Measurements from ENCODE around the gene TNIP1. TPM values are rescaled to one million over a fixed set of nuclear protein-coding genes. Genes with fewer than 3 reads are reported as not detected.

The TNIP1 gene
- polyA plus RNA-seq, 1 of the 3 experiments (the other 2 are of a cell fraction): 46.2 TPM

DNA sequence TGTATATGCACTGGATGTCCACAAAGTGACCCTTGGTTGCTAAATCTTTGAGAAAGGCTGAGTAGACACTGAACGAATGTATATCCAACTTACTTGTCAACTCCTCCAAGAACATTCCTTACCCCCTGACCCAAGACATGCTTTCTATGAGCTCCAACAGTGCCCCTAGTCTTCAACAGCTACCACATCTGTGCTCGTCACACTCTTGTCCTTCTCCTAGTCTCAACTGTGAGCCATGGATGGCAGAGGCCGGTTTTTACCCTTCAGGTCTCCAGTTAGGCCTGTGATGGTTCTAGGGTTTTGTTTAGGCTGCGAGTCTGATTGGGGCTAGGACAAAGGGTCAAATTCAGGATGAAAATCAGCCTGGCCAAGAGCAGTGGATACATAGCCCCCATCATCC is 79.4 kb downstream of the TNIP1 start:
- TF ChIP-seq, protein P1, sequence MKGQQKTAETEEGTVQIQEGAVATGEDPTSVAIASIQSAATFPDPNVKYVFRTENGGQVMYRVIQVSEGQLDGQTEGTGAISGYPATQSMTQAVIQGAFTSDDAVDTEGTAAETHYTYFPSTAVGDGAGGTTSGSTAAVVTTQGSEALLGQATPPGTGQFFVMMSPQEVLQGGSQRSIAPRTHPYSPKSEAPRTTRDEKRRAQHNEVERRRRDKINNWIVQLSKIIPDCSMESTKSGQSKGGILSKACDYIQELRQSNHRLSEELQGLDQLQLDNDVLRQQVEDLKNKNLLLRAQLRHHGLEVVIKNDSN (IDR thresholded peaks at IDR 0.05; ENCODE audit: borderline replicate concordance, low read depth): no peak
- TF ChIP-seq GABPA (IDR thresholded peaks at IDR 0.05; ENCODE audit: low read depth): no peak
- TF ChIP-seq, protein P2, sequence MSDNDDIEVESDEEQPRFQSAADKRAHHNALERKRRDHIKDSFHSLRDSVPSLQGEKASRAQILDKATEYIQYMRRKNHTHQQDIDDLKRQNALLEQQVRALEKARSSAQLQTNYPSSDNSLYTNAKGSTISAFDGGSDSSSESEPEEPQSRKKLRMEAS (IDR thresholded peaks at IDR 0.05; ENCODE audit: low read depth): no peak
- TF ChIP-seq RAD21 (IDR thresholded peaks at IDR 0.05; ENCODE audit: low read length): no peak
- no peak for TF ChIP-seq EZH2phosphoT487 (IDR thresholded peaks at IDR 0.05; ENCODE audit: borderline replicate concordance, low read depth)
- TF ChIP-seq FOXM1 (IDR thresholded peaks at IDR 0.05; ENCODE audit: low read depth): no peak
- TF ChIP-seq, protein P3, sequence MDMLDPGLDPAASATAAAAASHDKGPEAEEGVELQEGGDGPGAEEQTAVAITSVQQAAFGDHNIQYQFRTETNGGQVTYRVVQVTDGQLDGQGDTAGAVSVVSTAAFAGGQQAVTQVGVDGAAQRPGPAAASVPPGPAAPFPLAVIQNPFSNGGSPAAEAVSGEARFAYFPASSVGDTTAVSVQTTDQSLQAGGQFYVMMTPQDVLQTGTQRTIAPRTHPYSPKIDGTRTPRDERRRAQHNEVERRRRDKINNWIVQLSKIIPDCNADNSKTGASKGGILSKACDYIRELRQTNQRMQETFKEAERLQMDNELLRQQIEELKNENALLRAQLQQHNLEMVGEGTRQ (IDR thresholded peaks at IDR 0.05; ENCODE audit: borderline replicate concordance, low read depth, low read length): no peak
- TF ChIP-seq MXI1 (IDR thresholded peaks at IDR 0.05; ENCODE audit: low read depth, low read length): no peak
- no peak for TF ChIP-seq TCF12 (IDR thresholded peaks at IDR 0.05)
- TF ChIP-seq RXRA (IDR thresholded peaks at IDR 0.05; ENCODE audit: borderline replicate concordance, low read depth): no peak
- TF ChIP-seq EP300 (IDR thresholded peaks at IDR 0.05; ENCODE audit: borderline replicate concordance in 1 of 2, low read depth in 1 of 2, low read length in 1 of 2): no peak
- TF ChIP-seq JUND (IDR thresholded peaks at IDR 0.05): no peak
- no peak for TF ChIP-seq SIN3A (IDR thresholded peaks at IDR 0.05; ENCODE audit: borderline replicate concordance, low read depth, low read length)
- no peak for TF ChIP-seq POLR2AphosphoS5 (IDR thresholded peaks at IDR 0.05; ENCODE audit: low read depth, low read length)
- TF ChIP-seq, protein P4, sequence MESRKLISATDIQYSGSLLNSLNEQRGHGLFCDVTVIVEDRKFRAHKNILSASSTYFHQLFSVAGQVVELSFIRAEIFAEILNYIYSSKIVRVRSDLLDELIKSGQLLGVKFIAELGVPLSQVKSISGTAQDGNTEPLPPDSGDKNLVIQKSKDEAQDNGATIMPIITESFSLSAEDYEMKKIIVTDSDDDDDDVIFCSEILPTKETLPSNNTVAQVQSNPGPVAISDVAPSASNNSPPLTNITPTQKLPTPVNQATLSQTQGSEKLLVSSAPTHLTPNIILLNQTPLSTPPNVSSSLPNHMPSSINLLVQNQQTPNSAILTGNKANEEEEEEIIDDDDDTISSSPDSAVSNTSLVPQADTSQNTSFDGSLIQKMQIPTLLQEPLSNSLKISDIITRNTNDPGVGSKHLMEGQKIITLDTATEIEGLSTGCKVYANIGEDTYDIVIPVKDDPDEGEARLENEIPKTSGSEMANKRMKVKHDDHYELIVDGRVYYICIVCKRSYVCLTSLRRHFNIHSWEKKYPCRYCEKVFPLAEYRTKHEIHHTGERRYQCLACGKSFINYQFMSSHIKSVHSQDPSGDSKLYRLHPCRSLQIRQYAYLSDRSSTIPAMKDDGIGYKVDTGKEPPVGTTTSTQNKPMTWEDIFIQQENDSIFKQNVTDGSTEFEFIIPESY (IDR thresholded peaks at IDR 0.05; ENCODE audit: borderline replicate concordance, low read depth): no peak
- H3F3A ChIP-seq (replicated peaks; ENCODE audit: insufficient read depth): no peaks in the 10 kb centered on the region
- no peak overlapping the region for H3K9ac ChIP-seq
- no peaks in the 10 kb centered on the region for H3K79me2 ChIP-seq (ENCODE audit: insufficient read depth)
- ChIA-PET CTCF (interaction anchor here (0.7 to 5.2 kb wide), 7 partner anchors 50 to 166 kb away, joined by 3 to 57 read pairs (median 7); partner anchors contain the start of gene ANXA6), POLR2A (no interaction called here)
- no peak overlapping the region for H3K27ac ChIP-seq (ENCODE audit: low read depth in 2 of 2, low read length in 1 of 2)
- no peaks in the 10 kb centered on the region for H4K20me1 ChIP-seq (ENCODE audit: insufficient read depth)
- no peaks in the 10 kb centered on the region for H3K27me3 ChIP-seq (ENCODE audit: insufficient read depth)
- H3K4me1 ChIP-seq (ENCODE audit: control insufficient read depth in 1 of 2, insufficient read depth in 2 of 2, low read depth in 1 of 2, low read length in 1 of 2): no peaks in the 10 kb centered on the region; a peak in 1 of 4 replicates
- H3K9me2 ChIP-seq: no peaks in the 10 kb centered on the region
- 49% methylated on average over 4 of the region's 4 CpGs for WGBS (ENCODE audit: low lambda C conversion rate)
- DNase-seq: no peak
- H3K4me2 ChIP-seq: no peak overlapping the region
- H3K4me3 ChIP-seq (ENCODE audit: low read depth in 2 of 2, low read length in 1 of 2): no peak overlapping the region
- no peaks in the 10 kb centered on the region for H3K9me3 ChIP-seq
- no peak overlapping the region for H2AFZ ChIP-seq (ENCODE audit: low read depth)
- no peaks in the 10 kb centered on the region for H3K36me3 ChIP-seq (replicated peaks in 1 of 2; ENCODE audit: control insufficient read depth in 1 of 2, insufficient read depth in 2 of 2, low read length in 1 of 2)

Data from SK-N-SH (cell line).